HG03103 (cell line): ENCODE results near the gene FLT3LG.
"Not testable (repeated sequence)": the region's sequence is repeated elsewhere in the genome, so short reads cannot be mapped to it uniquely, and the experiment has no call there.

Source experiments
- ATAC-seq: cut with Tn5 transposase; IDR thresholded peaks from one replicate; pipeline ENCODE4 v1.9.1; 2021; ENCODE audit warnings: low read depth; ENCODE audit not compliant: unreplicated experiment

Gene FLT3LG

GRCh38 chr19:49440439-49441209 lies 33.4 kb upstream of the FLT3LG start:
- no peak for ATAC-seq

GRCh38 chr19:49441210-49441959 lies 32.6 kb upstream of the FLT3LG start, which contains the start of gene SLC17A7:
Gene SLC17A7 (minus strand): TSS chr19:49441527. CDS start chr19:49441379, 148 bp downstream.
- no peak for ATAC-seq

GRCh38 chr19:49441960-49442350 lies 32.1 kb upstream of the FLT3LG start:
- no peak for ATAC-seq

GRCh38 chr19:49442354-49442753 lies 31.7 kb upstream of the FLT3LG start:
- no peak for ATAC-seq

GRCh38 chr19:49442771-49443365 lies 31.1 kb upstream of the FLT3LG start:
- ATAC-seq, result peak; percentile 18

- ATAC-seq, result peak; percentile 56
Measured at GRCh38 chr19:49443366-49444099, 30.5 kb upstream of the FLT3LG start.

- not testable (repeated sequence) for ATAC-seq
Measured at GRCh38 chr19:49444100-49444700, 29.8 kb upstream of the FLT3LG start.

- ATAC-seq, result no peak
Measured at GRCh38 chr19:49445997-49446396, 28.0 kb upstream of the FLT3LG start.

GRCh38 chr19:49447485-49448431 lies 26.3 kb upstream of the FLT3LG start:
- ATAC-seq, result no peak

GRCh38 chr19:49448432-49448786 lies 25.6 kb upstream of the FLT3LG start:
- ATAC-seq, result no peak

GRCh38 chr19:49450405-49450804 lies 23.6 kb upstream of the FLT3LG start:
- ATAC-seq, result no peak

GRCh38 chr19:49451430-49452181 lies 22.4 kb upstream of the FLT3LG start, which contains the start of gene PIH1D1:
Gene PIH1D1 (minus strand): TSS chr19:49451814. CDS start chr19:49451574, 240 bp downstream.
- peak; percentile 44 for ATAC-seq

- peak; percentile 68 for ATAC-seq
Measured at GRCh38 chr19:49453013-49453756, 20.8 kb upstream of the FLT3LG start, which contains the start of gene ALDH16A1. Gene ALDH16A1 (plus strand): TSS chr19:49453225. CDS start chr19:49453332, 107 bp downstream.

- no peak for ATAC-seq
Measured at GRCh38 chr19:49453757-49454240, 20.2 kb upstream of the FLT3LG start.

GRCh38 chr19:49455773-49456172 lies 18.2 kb upstream of the FLT3LG start:
- no peak for ATAC-seq

GRCh38 chr19:49456326-49456725 lies 17.7 kb upstream of the FLT3LG start:
- no peak for ATAC-seq

- ATAC-seq, result no peak
Measured at GRCh38 chr19:49458567-49458903, 15.5 kb upstream of the FLT3LG start.

GRCh38 chr19:49459388-49459787 lies 14.6 kb upstream of the FLT3LG start:
- no peak for ATAC-seq
